Loucy (cell line): ENCODE data around the gene PRDM5.

Experiments used
- CTCF ChIP-seq: fragments of 200-600 bp; sonication (generic); conservative IDR thresholded peaks from 2 replicates; pipeline ENCODE4 v1.5.1; 2014; ENCODE audit warnings: mild to moderate bottlenecking, antibody characterized with exemption, low read length
- EZH2phosphoT487 ChIP-seq: fragments of 200-600 bp; IDR thresholded peaks from 2 replicates; pipeline ENCODE4 v1.6.1; 2018; ENCODE audit warnings: antibody characterized with exemption, mild to moderate bottlenecking, moderate library complexity, borderline replicate concordance

GRCh38 chr4:120672076-120672475 lies 250.4 kb downstream of the PRDM5 start:
- TF ChIP-seq CTCF, result no peak
- no peak for TF ChIP-seq EZH2phosphoT487
